Smooth muscle cell (in vitro differentiated cells): Measurements from ENCODE around the gene VAT1L. TPM values are rescaled to one million over a fixed set of nuclear protein-coding genes. Genes with fewer than 3 reads are reported as not detected.

Experiments used
- DNase-seq: peaks from one replicate; lab custom pipeline; 2025; ENCODE audit not compliant: unreplicated experiment; lab: John Stamatoyannopoulos, UW
- H2AFZ ChIP-seq: fragments of 200-600 bp; sonication (generic); 2 replicates; pipeline ENCODE4 v1.6.0; 2016; ENCODE audit warnings: antibody characterized with exemption, low read depth, mild to moderate bottlenecking
- H3F3A ChIP-seq: fragments of 200-600 bp; sonication (generic); 2 replicates; pipeline ENCODE4 v1.6.0; 2017; ENCODE audit warnings: antibody characterized with exemption, low read depth
- H3K27ac ChIP-seq: fragments of 200-600 bp; sonication (generic); 2 replicates; pipeline ENCODE4 v1.5.1; 2016; ENCODE audit warnings: low read depth, mild to moderate bottlenecking
- H3K27me3 ChIP-seq: fragments of 200-600 bp; sonication (generic); 2 replicates; pipeline ENCODE4 v1.6.1; 2016; ENCODE audit warnings: low read depth, mild to moderate bottlenecking
- H3K36me3 ChIP-seq: fragments of 200-600 bp; sonication (generic); 2 replicates; pipeline ENCODE4 v1.5.1; 2016; ENCODE audit warnings: low read depth
- H3K4me1 ChIP-seq: fragments of 200-600 bp; sonication (generic); 2 replicates; pipeline ENCODE4 v1.5.1; 2016; ENCODE audit warnings: low read depth
- H3K4me2 ChIP-seq: fragments of 200-600 bp; sonication (generic); 2 replicates; pipeline ENCODE4 v1.6.0; 2016; ENCODE audit warnings: mild to moderate bottlenecking
- H3K4me3 ChIP-seq: fragments of 200-600 bp; sonication (generic); 2 replicates; pipeline ENCODE4 v1.5.1; 2016; ENCODE audit warnings: mild to moderate bottlenecking
- H3K79me2 ChIP-seq: fragments of 200-600 bp; sonication (generic); 2 replicates; pipeline ENCODE4 v1.6.0; 2016; ENCODE audit warnings: low read depth, mild to moderate bottlenecking
- H3K9ac ChIP-seq: fragments of 200-600 bp; sonication (generic); 2 replicates; pipeline ENCODE4 v1.6.0; 2016; ENCODE audit warnings: low read depth
- H3K9me3 ChIP-seq: fragments of 200-600 bp; sonication (generic); replicated peaks from 2 replicates; pipeline ENCODE4 v1.5.1; 2016; ENCODE audit warnings: low read depth
- H4K20me1 ChIP-seq: fragments of 200-600 bp; sonication (generic); 2 replicates; pipeline ENCODE4 v1.6.0; 2016; ENCODE audit warnings: low read depth
- WGBS: methylation state at CpG from one replicate; pipeline ENCODE4 v1.1.7; 2016; ENCODE audit warnings: low lambda C conversion rate; 5-methylcytosine and 5-hydroxymethylcytosine counted together
- polyA plus RNA-seq: library from polyadenylated mRNA; unstranded; fragments of >200 nt; fragmentation: Nextera tagmentation; extraction: Ambion mirVana; gene quantifications from 2 replicates; pipeline ENCODE4 v1.2.1, GENCODE V29; 2016
- total RNA-seq: library from RNA; depleted of rRNA; stranded (reverse); fragments of >200 nt; gene quantifications from 2 replicates; pipeline ENCODE4 v1.2.3, GENCODE V29; 2014
- TF ChIP-seq, protein P1 (sequence below): fragments of 200-600 bp; sonication (generic); IDR thresholded peaks from 2 replicates; pipeline ENCODE4 v1.5.1; 2017; ENCODE audit warnings: borderline replicate concordance, mild to moderate bottlenecking, antibody characterized with exemption; ENCODE audit not compliant: insufficient read depth, poor library complexity, severe bottlenecking

VAT1L gene
- total and polyA plus RNA-seq, 2 experiments from 2014 or later = 4.0 to 5.4 TPM

DNA sequence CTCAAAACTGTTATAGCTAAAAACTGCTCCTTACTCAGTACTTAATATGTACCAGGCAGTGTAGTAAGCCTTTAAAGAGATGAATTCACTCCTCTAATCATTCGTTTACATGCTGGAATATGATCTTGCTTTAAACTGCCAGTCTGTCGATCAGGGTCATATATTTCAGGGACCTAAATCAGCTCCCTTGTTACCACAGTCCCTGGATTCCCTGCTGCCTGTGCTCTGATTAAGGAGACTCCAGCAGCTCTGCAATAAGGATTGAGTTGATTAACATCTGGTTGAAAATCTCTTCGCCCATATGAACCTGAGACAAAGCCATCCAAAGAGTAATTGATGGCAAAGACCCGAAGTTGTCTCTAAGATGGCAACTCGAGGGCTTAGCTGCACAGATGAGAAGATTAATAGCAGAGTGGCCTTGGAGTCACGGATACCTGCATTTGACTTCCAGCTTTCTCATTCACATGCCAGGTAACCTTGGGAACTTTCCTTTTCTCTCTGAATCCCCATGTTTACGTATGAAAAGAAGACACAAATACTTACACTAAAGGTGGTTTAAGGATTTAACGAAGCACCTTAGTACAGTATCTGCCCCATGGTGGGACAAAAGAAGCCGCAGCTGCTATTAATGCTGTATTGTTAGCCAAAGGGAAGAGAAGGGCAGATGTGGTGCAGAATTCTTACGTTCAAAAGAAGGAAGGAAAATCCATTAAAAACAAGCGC is 68.2 kb downstream of the VAT1L start:
- H3K4me1 ChIP-seq = peaks cover 11% of the 10 kb centered on the region
- no peaks in the 10 kb centered on the region for H3F3A ChIP-seq
- H3K4me3 ChIP-seq = no peak overlapping the region
- WGBS = 69% methylated on average over 11 of the region's 11 CpGs
- no peaks in the 10 kb centered on the region for H4K20me1 ChIP-seq
- no peak overlapping the region for H3K4me2 ChIP-seq
- no peaks in the 10 kb centered on the region for H3K79me2 ChIP-seq
- no peaks in the 10 kb centered on the region for H3K36me3 ChIP-seq
- H3K27ac ChIP-seq = no peak overlapping the region
- H3K27me3 ChIP-seq = no peaks in the 10 kb centered on the region
- no peak for DNase-seq
- no peaks in the 10 kb centered on the region for H3K9me3 ChIP-seq
- H2AFZ ChIP-seq = no peak overlapping the region
- TF ChIP-seq, protein P1, sequence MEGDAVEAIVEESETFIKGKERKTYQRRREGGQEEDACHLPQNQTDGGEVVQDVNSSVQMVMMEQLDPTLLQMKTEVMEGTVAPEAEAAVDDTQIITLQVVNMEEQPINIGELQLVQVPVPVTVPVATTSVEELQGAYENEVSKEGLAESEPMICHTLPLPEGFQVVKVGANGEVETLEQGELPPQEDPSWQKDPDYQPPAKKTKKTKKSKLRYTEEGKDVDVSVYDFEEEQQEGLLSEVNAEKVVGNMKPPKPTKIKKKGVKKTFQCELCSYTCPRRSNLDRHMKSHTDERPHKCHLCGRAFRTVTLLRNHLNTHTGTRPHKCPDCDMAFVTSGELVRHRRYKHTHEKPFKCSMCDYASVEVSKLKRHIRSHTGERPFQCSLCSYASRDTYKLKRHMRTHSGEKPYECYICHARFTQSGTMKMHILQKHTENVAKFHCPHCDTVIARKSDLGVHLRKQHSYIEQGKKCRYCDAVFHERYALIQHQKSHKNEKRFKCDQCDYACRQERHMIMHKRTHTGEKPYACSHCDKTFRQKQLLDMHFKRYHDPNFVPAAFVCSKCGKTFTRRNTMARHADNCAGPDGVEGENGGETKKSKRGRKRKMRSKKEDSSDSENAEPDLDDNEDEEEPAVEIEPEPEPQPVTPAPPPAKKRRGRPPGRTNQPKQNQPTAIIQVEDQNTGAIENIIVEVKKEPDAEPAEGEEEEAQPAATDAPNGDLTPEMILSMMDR = no peak
- no peak overlapping the region for H3K9ac ChIP-seq

DNA sequence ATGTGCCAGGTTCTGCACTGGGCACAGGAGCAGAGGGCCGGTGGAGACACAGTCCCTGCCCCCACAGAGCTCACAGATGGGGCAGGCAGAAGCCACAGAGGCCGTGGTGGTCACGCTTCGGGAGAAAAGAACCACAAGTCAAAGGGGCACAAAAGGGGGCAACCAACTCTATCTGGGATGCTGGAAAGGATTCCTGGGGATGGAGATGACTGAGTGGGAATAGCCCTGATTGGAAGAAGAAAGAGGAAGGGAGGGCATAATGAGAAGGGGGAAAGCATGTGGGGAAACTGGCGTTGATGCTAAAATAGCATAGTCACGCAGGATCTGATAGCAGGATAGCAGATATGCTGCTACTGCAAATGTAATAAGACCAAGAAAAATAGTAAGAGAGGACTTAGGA is 69.7 kb downstream of the VAT1L start:
- no peaks in the 10 kb centered on the region for H3K9me3 ChIP-seq
- H3K4me1 ChIP-seq = peaks cover 11% of the 10 kb centered on the region
- TF ChIP-seq, protein P1 = no peak
- H3K36me3 ChIP-seq = no peaks in the 10 kb centered on the region
- H3K27me3 ChIP-seq = no peaks in the 10 kb centered on the region
- H3K9ac ChIP-seq = no peak overlapping the region
- H3K4me3 ChIP-seq = no peak overlapping the region
- no peak overlapping the region for H2AFZ ChIP-seq
- H3K4me2 ChIP-seq = no peak overlapping the region
- no peak for DNase-seq
- H3K79me2 ChIP-seq = no peaks in the 10 kb centered on the region
- 94% methylated on average over 6 of the region's 6 CpGs for WGBS
- H3K27ac ChIP-seq = no peak overlapping the region
- H4K20me1 ChIP-seq = no peaks in the 10 kb centered on the region
- H3F3A ChIP-seq = no peaks in the 10 kb centered on the region

DNA sequence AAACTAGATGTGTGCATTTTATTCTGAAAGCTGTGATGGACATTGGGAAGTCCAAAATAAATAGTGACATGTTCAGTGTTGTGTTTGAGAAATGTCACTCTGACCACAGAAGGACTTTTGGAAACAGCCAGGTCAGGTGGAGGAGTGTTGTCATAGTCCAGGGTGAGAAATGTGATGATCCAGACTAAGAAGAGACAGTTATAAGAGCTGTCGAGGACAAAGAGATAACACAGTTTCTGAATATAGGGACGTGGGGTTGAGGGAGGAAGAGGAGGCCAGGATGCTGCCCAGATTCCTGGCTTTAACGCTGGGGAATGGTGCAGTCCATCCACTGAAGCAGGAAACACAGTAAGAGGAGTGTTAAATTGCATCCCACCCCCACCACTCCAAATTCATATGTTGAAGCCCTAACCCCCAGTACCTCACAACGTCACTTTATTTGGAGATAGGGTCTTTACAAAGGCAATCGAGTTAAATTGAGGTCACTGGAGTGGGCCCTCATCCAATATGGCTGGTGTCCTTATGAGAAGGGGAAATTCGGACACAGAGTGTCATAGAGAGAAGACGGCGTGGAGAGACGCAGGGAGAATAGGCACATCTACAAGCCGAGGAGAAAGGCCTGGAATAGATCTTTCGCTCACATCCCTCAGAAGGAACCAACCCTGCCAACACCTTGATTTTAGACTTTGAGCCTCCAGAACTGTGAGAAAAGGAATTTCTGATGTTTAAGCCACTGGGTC is 71.3 kb downstream of the VAT1L start:
- TF ChIP-seq, protein P1 = no peak
- WGBS = 87% methylated on average over 11 of the region's 11 CpGs

More for the DNA sequence above, 71.3 kb downstream of the VAT1L start:
- Histone ChIP-seq H3K4me3 (no peak overlapping the region), H3K36me3 (no peaks in the 10 kb centered on the region), H3F3A (no peaks in the 10 kb centered on the region), H3K4me2 (no peak overlapping the region), H3K9me3 (no peaks in the 10 kb centered on the region), H3K27ac (no peak overlapping the region), H4K20me1 (no peaks in the 10 kb centered on the region), H3K79me2 (no peaks in the 10 kb centered on the region), H2AFZ (no peak overlapping the region), H3K27me3 (no peaks in the 10 kb centered on the region), H3K9ac (no peak overlapping the region), H3K4me1 (peaks cover 11% of the 10 kb centered on the region)
- DNase-seq = no peak
